SK-N-SH (cell line): ENCODE measurements around the gene RNF180. TPM values are rescaled to one million over a fixed set of nuclear protein-coding genes. Genes with fewer than 3 reads are reported as not detected.

Experiments
- CTCF ChIA-PET: fragments of 300-600, 350-600 bp; formaldehyde crosslinking; extraction: SDS; loops from one replicate; lab custom pipeline; 2021; lab: Yijun Ruan, JAX
- POLR2A ChIA-PET: fragments of 350-600 bp; sonication (Branson Sonifier 250); formaldehyde crosslinking; extraction: SDS; loops from one replicate; lab custom pipeline; 2020; ENCODE audit warnings: antibody characterized with exemption, inconsistent platforms; lab: Yijun Ruan, JAX
- DNase-seq: peaks from one replicate; pipeline ENCODE4 v3.0.0; 2012
- H2AFZ ChIP-seq: fragments of 200-600 bp; sonication (generic); 2 replicates; pipeline ENCODE4 v1.8.1; 2016; ENCODE audit warnings: antibody characterized with exemption, mild to moderate bottlenecking, low read depth
- H3F3A ChIP-seq: fragments of 200-600 bp; sonication (generic); replicated peaks from 2 replicates; pipeline ENCODE3; 2016; ENCODE audit warnings: antibody characterized with exemption, mild to moderate bottlenecking; ENCODE audit not compliant: insufficient read depth
- H3K27ac ChIP-seq, 2 experiments: fragments of 200-500 bp in 1 of 2; fragments of 200-600 bp in 1 of 2; sonication (Bioruptor generic) in 1 of 2; sonication (generic), shearing (Covaris generic) in 1 of 2; 2 replicates each; pipeline versions ENCODE4 v1.5.1 to v1.6.1; 2014 to 2016; ENCODE audit warnings: low read depth in 2 of 2, inconsistent platforms in 1 of 2, low read length in 1 of 2, mild to moderate bottlenecking in 1 of 2, mixed read lengths in 1 of 2
- H3K27me3 ChIP-seq: fragments of 200-600 bp; sonication (generic), shearing (Covaris generic); 2 replicates; pipeline ENCODE4 v1.6.1; 2016; ENCODE audit warnings: mixed run types; ENCODE audit not compliant: insufficient read depth
- H3K36me3 ChIP-seq, 2 experiments: fragments of 200-500 bp in 1 of 2; fragments of 200-600 bp in 1 of 2; sonication (Bioruptor generic) in 1 of 2; sonication (generic) in 1 of 2; replicated peaks in 1 of 2; 2 replicates each; pipeline versions ENCODE3 to v1.5.1; 2014 to 2016; ENCODE audit warnings: low read length in 1 of 2, mild to moderate bottlenecking in 1 of 2; ENCODE audit not compliant: insufficient read depth in 2 of 2, control insufficient read depth in 1 of 2
- H3K4me1 ChIP-seq, 2 experiments: fragments of 200-500 bp in 1 of 2; fragments of 200-600 bp in 1 of 2; sonication (Bioruptor generic) in 1 of 2; sonication (generic), shearing (Covaris generic) in 1 of 2; 2 replicates each; pipeline versions ENCODE4 v1.5.1 to v1.6.1; 2014 to 2016; ENCODE audit warnings: low read depth in 1 of 2, low read length in 1 of 2, mixed run types in 1 of 2; ENCODE audit not compliant: insufficient read depth in 2 of 2, control insufficient read depth in 1 of 2
- H3K4me2 ChIP-seq: fragments of 200-600 bp; sonication (generic), shearing (Covaris generic); 2 replicates; pipeline ENCODE4 v1.6.1; 2017; ENCODE audit warnings: mixed run types
- H3K4me3 ChIP-seq, 2 experiments: fragments of 200-500 bp in 1 of 2; fragments of 200-600 bp in 1 of 2; sonication (Bioruptor generic) in 1 of 2; sonication (generic), shearing (Covaris generic) in 1 of 2; 2 replicates each; pipeline versions ENCODE4 v1.5.1 to v1.8.1; 2014 to 2016; ENCODE audit warnings: low read depth in 2 of 2, inconsistent platforms in 1 of 2, low read length in 1 of 2, mild to moderate bottlenecking in 1 of 2, mixed read lengths in 1 of 2, moderate library complexity in 1 of 2
- H3K79me2 ChIP-seq: fragments of 200-600 bp; sonication (generic); 2 replicates; pipeline ENCODE4 v1.8.1; 2017; ENCODE audit warnings: mild to moderate bottlenecking; ENCODE audit not compliant: insufficient read depth
- H3K9ac ChIP-seq: fragments of 200-600 bp; sonication (generic); 2 replicates; pipeline ENCODE4 v1.6.1; 2017; ENCODE audit warnings: mixed run types
- H3K9me2 ChIP-seq: fragments of 200-600 bp; sonication (generic); 2 replicates; pipeline ENCODE4 v1.6.1; 2017; ENCODE audit warnings: mixed run types
- H3K9me3 ChIP-seq: fragments of 200-600 bp; sonication (generic); 2 replicates; pipeline ENCODE4 v1.6.1; 2017; ENCODE audit warnings: mixed run types, mild to moderate bottlenecking, moderate library complexity
- H4K20me1 ChIP-seq: fragments of 200-600 bp; sonication (generic); 2 replicates; pipeline ENCODE4 v1.6.1; 2017; ENCODE audit warnings: mild to moderate bottlenecking, mixed run types; ENCODE audit not compliant: insufficient read depth
- ELF1 ChIP-seq: IDR thresholded peaks from 2 replicates; pipeline ENCODE4 v1.4.0; 2012
- EP300 ChIP-seq, 2 experiments: IDR thresholded peaks; 2 replicates each; pipeline versions ENCODE4 v1.4.0 to v1.6.1; 2012; ENCODE audit warnings: borderline replicate concordance in 1 of 2, low read depth in 1 of 2, low read length in 1 of 2
- FOSL2 ChIP-seq: IDR thresholded peaks from 2 replicates; pipeline ENCODE4 v1.4.0; 2012; ENCODE audit warnings: low read depth, mild to moderate bottlenecking, moderate library complexity, borderline replicate concordance
- FOXJ3 ChIP-seq: sonication (generic); formaldehyde crosslinking; IDR thresholded peaks from 2 replicates; pipeline ENCODE4 v1.5.1; 2020; ENCODE audit warnings: mild to moderate bottlenecking, missing genetic modification reagents
- GABPA ChIP-seq: IDR thresholded peaks from 2 replicates; pipeline ENCODE4 v1.4.0; 2012; ENCODE audit warnings: low read depth, mild to moderate bottlenecking
- GATA2 ChIP-seq: sonication (generic); formaldehyde crosslinking; IDR thresholded peaks from 2 replicates; pipeline ENCODE4 v1.5.0; 2020; ENCODE audit warnings: mild to moderate bottlenecking, missing genetic modification reagents
- JUND ChIP-seq: IDR thresholded peaks from 2 replicates; pipeline ENCODE4 v1.4.0; 2012
- MAX ChIP-seq: IDR thresholded peaks from 2 replicates; pipeline ENCODE4 v1.4.0; 2012; ENCODE audit warnings: low read depth
- MXI1 ChIP-seq: IDR thresholded peaks from 2 replicates; pipeline ENCODE4 v1.6.1; 2012; ENCODE audit warnings: mild to moderate bottlenecking, low read depth, low read length, improper control_type of control experiment
- NFIC ChIP-seq: IDR thresholded peaks from 2 replicates; pipeline ENCODE4 v1.4.0; 2012; ENCODE audit warnings: borderline replicate concordance
- NRF1 ChIP-seq: IDR thresholded peaks from 2 replicates; pipeline ENCODE4 v1.6.1; 2012; ENCODE audit warnings: low read depth, mild to moderate bottlenecking, low read length
- POLR2AphosphoS5 ChIP-seq: IDR thresholded peaks from 2 replicates; pipeline ENCODE4 v1.6.1; 2012; ENCODE audit warnings: low read depth, low read length
- RAD21 ChIP-seq: IDR thresholded peaks from 2 replicates; pipeline ENCODE4 v1.6.1; 2012; ENCODE audit warnings: mild to moderate bottlenecking, low read length
- RCOR1 ChIP-seq: fragments of 150-350 bp; IDR thresholded peaks from 2 replicates; pipeline ENCODE4 v1.6.1; 2017; ENCODE audit warnings: antibody characterized with exemption, low read length
- RFX5 ChIP-seq: IDR thresholded peaks from 2 replicates; pipeline ENCODE4 v1.6.1; 2012; ENCODE audit warnings: mild to moderate bottlenecking, improper control_type of control experiment, low read length
- RXRA ChIP-seq: IDR thresholded peaks from 2 replicates; pipeline ENCODE4 v1.4.0; 2012; ENCODE audit warnings: low read depth, mild to moderate bottlenecking, borderline replicate concordance
- SIN3A ChIP-seq: IDR thresholded peaks from 2 replicates; pipeline ENCODE4 v1.6.1; 2012; ENCODE audit warnings: low read depth, mild to moderate bottlenecking, low read length, moderate library complexity, borderline replicate concordance
- SMC3 ChIP-seq: IDR thresholded peaks from 2 replicates; pipeline ENCODE4 v1.6.1; 2012; ENCODE audit warnings: low read depth, low read length, improper control_type of control experiment
- TAF1 ChIP-seq: IDR thresholded peaks from 2 replicates; pipeline ENCODE4 v1.6.1; 2012; ENCODE audit warnings: low read depth, mild to moderate bottlenecking, low read length, moderate library complexity, borderline replicate concordance
- TCF12 ChIP-seq: IDR thresholded peaks from 2 replicates; pipeline ENCODE4 v1.4.0; 2012
- TEAD4 ChIP-seq: IDR thresholded peaks from 2 replicates; pipeline ENCODE4 v1.4.0; 2012; ENCODE audit warnings: mild to moderate bottlenecking, borderline replicate concordance; ENCODE audit not compliant: insufficient read depth
- USF1 ChIP-seq: IDR thresholded peaks from 2 replicates; pipeline ENCODE4 v1.4.0; 2012; ENCODE audit warnings: low read depth, borderline replicate concordance
- YY1 ChIP-seq: IDR thresholded peaks from 2 replicates; pipeline ENCODE4 v1.4.0; 2012; ENCODE audit warnings: low read depth, mild to moderate bottlenecking
- WGBS: methylation state at CpG from one replicate; pipeline ENCODE4 v1.1.6; 2017; ENCODE audit warnings: low lambda C conversion rate; 5-methylcytosine and 5-hydroxymethylcytosine counted together
- polyA plus RNA-seq, 3 experiments: library from polyadenylated mRNA; depleted of rRNA; stranded (reverse); fragments of >200 nt; gene quantifications; 2 replicates each; pipeline ENCODE4 v1.2.3, GENCODE V29; 2012
- TF ChIP-seq, protein P1 (sequence below): IDR thresholded peaks from 2 replicates; pipeline ENCODE4 v1.4.0; 2012; ENCODE audit warnings: low read depth, borderline replicate concordance
- TF ChIP-seq, protein P2 (sequence below): fragments of 150-350 bp; IDR thresholded peaks from 2 replicates; pipeline ENCODE4 v1.6.1; 2017; ENCODE audit warnings: antibody characterized with exemption, low read length, low read depth, borderline replicate concordance

The RNF180 gene
- polyA plus RNA-seq, 1 of the 3 experiments (the other 2 are of a cell fraction), result 0.02 TPM

GRCh38 chr5:64149268-64149667 is 16.4 kb upstream of the RNF180 start:
- H3K27me3 ChIP-seq, result peaks cover 15% of the 10 kb centered on the region
- H3K9ac ChIP-seq, result no peak overlapping the region
- H3K4me1 ChIP-seq, result no peaks in the 10 kb centered on the region
- H3K9me3 ChIP-seq, result no peaks in the 10 kb centered on the region
- no peak overlapping the region for H3K4me3 ChIP-seq
- no peaks in the 10 kb centered on the region for H4K20me1 ChIP-seq
- H3K9me2 ChIP-seq, result no peaks in the 10 kb centered on the region
- no peak for DNase-seq
- no peak overlapping the region for H3K4me2 ChIP-seq
- no peak overlapping the region for H2AFZ ChIP-seq
- ChIA-PET CTCF (no interaction called here), POLR2A (no interaction called here)
- H3F3A ChIP-seq, result no peaks in the 10 kb centered on the region
- no peak overlapping the region for H3K27ac ChIP-seq
- TF ChIP-seq JUND (no peak), EP300 (IDR thresholded peaks at IDR 0.05; ENCODE audit: borderline replicate concordance in 1 of 2, low read depth in 1 of 2, low read length in 1 of 2) (no peak), TAF1 (no peak), RAD21 (no peak), RXRA (no peak), FOSL2 (no peak), TEAD4 (no peak), YY1 (no peak), NFIC (no peak), TCF12 (no peak), NRF1 (no peak), GATA2 (CRISPR knock-in tag) (no peak), RFX5 (no peak), USF1 (no peak), MAX (no peak)
- TF ChIP-seq, protein P1, sequence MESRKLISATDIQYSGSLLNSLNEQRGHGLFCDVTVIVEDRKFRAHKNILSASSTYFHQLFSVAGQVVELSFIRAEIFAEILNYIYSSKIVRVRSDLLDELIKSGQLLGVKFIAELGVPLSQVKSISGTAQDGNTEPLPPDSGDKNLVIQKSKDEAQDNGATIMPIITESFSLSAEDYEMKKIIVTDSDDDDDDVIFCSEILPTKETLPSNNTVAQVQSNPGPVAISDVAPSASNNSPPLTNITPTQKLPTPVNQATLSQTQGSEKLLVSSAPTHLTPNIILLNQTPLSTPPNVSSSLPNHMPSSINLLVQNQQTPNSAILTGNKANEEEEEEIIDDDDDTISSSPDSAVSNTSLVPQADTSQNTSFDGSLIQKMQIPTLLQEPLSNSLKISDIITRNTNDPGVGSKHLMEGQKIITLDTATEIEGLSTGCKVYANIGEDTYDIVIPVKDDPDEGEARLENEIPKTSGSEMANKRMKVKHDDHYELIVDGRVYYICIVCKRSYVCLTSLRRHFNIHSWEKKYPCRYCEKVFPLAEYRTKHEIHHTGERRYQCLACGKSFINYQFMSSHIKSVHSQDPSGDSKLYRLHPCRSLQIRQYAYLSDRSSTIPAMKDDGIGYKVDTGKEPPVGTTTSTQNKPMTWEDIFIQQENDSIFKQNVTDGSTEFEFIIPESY, result no peak
- TF ChIP-seq, all 33 proteins: peak for 0
- Histone ChIP-seq H3K36me3 (no peaks in the 10 kb centered on the region), H3K79me2 (no peaks in the 10 kb centered on the region)

GRCh38 chr5:64149857-64150521 is 15.7 kb upstream of the RNF180 start:
- H3K4me3 ChIP-seq, result no peak overlapping the region
- no peaks in the 10 kb centered on the region for H3F3A ChIP-seq
- no peak overlapping the region for H2AFZ ChIP-seq
- no peak overlapping the region for H3K27ac ChIP-seq
- H3K27me3 ChIP-seq, result peaks cover 15% of the 10 kb centered on the region
- H3K4me2 ChIP-seq, result no peak overlapping the region
- no peak overlapping the region for H3K9ac ChIP-seq
- no peaks in the 10 kb centered on the region for H3K9me3 ChIP-seq
- CTCF ChIA-PET, result no interaction called here
- no peaks in the 10 kb centered on the region for H3K9me2 ChIP-seq
- no peaks in the 10 kb centered on the region for H4K20me1 ChIP-seq
- H3K79me2 ChIP-seq, result no peaks in the 10 kb centered on the region
- POLR2A ChIA-PET, result no interaction called here
- no peak for DNase-seq
- no peaks in the 10 kb centered on the region for H3K4me1 ChIP-seq
- no peaks in the 10 kb centered on the region for H3K36me3 ChIP-seq
- WGBS, result 12% methylated on average over 12 of the region's 33 CpGs
- TF ChIP-seq RXRA, result no peak
- TF ChIP-seq MXI1, result no peak
- no peak for TF ChIP-seq POLR2AphosphoS5
- TF ChIP-seq TAF1, result no peak
- no peak for TF ChIP-seq GABPA
- no peak for TF ChIP-seq SIN3A
- no peak for TF ChIP-seq TCF12
- TF ChIP-seq JUND, result no peak
- no peak for TF ChIP-seq ELF1
- no peak for TF ChIP-seq RCOR1
- TF ChIP-seq FOXJ3 (CRISPR knock-in tag), result no peak
- TF ChIP-seq, protein P2, sequence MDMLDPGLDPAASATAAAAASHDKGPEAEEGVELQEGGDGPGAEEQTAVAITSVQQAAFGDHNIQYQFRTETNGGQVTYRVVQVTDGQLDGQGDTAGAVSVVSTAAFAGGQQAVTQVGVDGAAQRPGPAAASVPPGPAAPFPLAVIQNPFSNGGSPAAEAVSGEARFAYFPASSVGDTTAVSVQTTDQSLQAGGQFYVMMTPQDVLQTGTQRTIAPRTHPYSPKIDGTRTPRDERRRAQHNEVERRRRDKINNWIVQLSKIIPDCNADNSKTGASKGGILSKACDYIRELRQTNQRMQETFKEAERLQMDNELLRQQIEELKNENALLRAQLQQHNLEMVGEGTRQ, result no peak
- no peak for TF ChIP-seq SMC3
